SKM-1 (cell line): ENCODE results near the gene PCDHA9.
"Not testable (repeated sequence)": the region's sequence is repeated elsewhere in the genome, so short reads cannot be mapped to it uniquely, and the experiment has no call there.

Source experiments
- DNase-seq: peaks from one replicate; lab custom pipeline; 2025; ENCODE audit not compliant: unreplicated experiment; lab: John Stamatoyannopoulos, UW

The PCDHA9 gene

GRCh38 chr5:140848139-140849102, at the start of gene PCDHA9:
TSS of gene PCDHA9 (plus strand) at chr5:140848382. CDS start at chr5:140848496, 114 bp downstream.
- not testable (repeated sequence) for DNase-seq

- no peak for DNase-seq
Measured at GRCh38 chr5:140800816-140801493, 47.2 kb upstream of the PCDHA9 start, which contains the start of gene PCDHA3. TSS of gene PCDHA3 (plus strand) at chr5:140801057.

- DNase-seq = no peak
Measured at GRCh38 chr5:140801494-140801841, 46.7 kb upstream of the PCDHA9 start.

GRCh38 chr5:140802381-140802780, 45.8 kb upstream of the PCDHA9 start:
- DNase-seq = not testable (repeated sequence)

- DNase-seq = no peak
Measured at GRCh38 chr5:140802781-140803271, 45.4 kb upstream of the PCDHA9 start.

- DNase-seq = no peak
Measured at GRCh38 chr5:140806834-140807775, 41.1 kb upstream of the PCDHA9 start, which contains the start of gene PCDHA4. TSS of gene PCDHA4 (plus strand) at chr5:140807068.

GRCh38 chr5:140808241-140808888, 39.8 kb upstream of the PCDHA9 start:
- not testable (repeated sequence) for DNase-seq

GRCh38 chr5:140808889-140809291, 39.3 kb upstream of the PCDHA9 start:
- no peak for DNase-seq

GRCh38 chr5:140821375-140822280, 26.6 kb upstream of the PCDHA9 start, which contains the start of gene PCDHA5:
TSS of gene PCDHA5 (plus strand) at chr5:140821613.
- DNase-seq = no peak

GRCh38 chr5:140822281-140822629, 25.9 kb upstream of the PCDHA9 start:
- DNase-seq = no peak

- DNase-seq = not testable (repeated sequence)
Measured at GRCh38 chr5:140822969-140823368, 25.2 kb upstream of the PCDHA9 start.

- no peak for DNase-seq
Measured at GRCh38 chr5:140823475-140823874, 24.7 kb upstream of the PCDHA9 start.

GRCh38 chr5:140827704-140828361, 20.3 kb upstream of the PCDHA9 start, which contains the start of gene PCDHA6:
TSS of gene PCDHA6 (plus strand) at chr5:140827960. CDS start at chr5:140828092, 132 bp downstream.
- no peak for DNase-seq

- no peak for DNase-seq
Measured at GRCh38 chr5:140828362-140828737, 19.8 kb upstream of the PCDHA9 start.

- DNase-seq = not testable (repeated sequence)
Measured at GRCh38 chr5:140829511-140830501, 18.4 kb upstream of the PCDHA9 start.

- no peak for DNase-seq
Measured at GRCh38 chr5:140833993-140834392, 14.2 kb upstream of the PCDHA9 start, which contains the start of gene PCDHA7. TSS of gene PCDHA7 (plus strand) at chr5:140834269. CDS start at chr5:140834384, 115 bp downstream.

- not testable (repeated sequence) for DNase-seq
Measured at GRCh38 chr5:140834439-140835008, 13.7 kb upstream of the PCDHA9 start.
